Sigmoid colon (tissue), 4 donors: Measurements from ENCODE around the gene CORO2B.

Source experiments
- CTCF ChIP-seq, 4 experiments: fragments of 450-650 bp in 3 of 4; fragments of 200-600 bp in 1 of 4; IDR thresholded peaks; one replicate each; pipeline ENCODE4 v1.5.1; 2016 to 2019; ENCODE audit warnings: antibody characterized with exemption in 4 of 4, mild to moderate bottlenecking in 3 of 4, moderate library complexity in 2 of 4
- EP300 ChIP-seq, 4 donors: sonication (generic); formaldehyde crosslinking; IDR thresholded peaks; one replicate each; pipeline ENCODE4 v1.6.1; 2017; ENCODE audit warnings: antibody characterized with exemption in 4 of 4

- TF ChIP-seq CTCF (IDR thresholded peaks at IDR 0.05) (no peak), EP300 (IDR thresholded peaks at IDR 0.05) (no peak)
Measured at GRCh38 chr15:68580026-68580882, 1.5 kb downstream of the CORO2B start.
